NCI-H1694 (cell line): ENCODE measurements around the gene ARHGAP33.
"Not testable (repeated sequence)": the region's sequence is repeated elsewhere in the genome, so short reads cannot be mapped to it uniquely, and the experiment has no call there.

Source experiments
- DNase-seq: peaks from one replicate; lab custom pipeline; 2025; lab: John Stamatoyannopoulos, UW

ARHGAP33 gene

DNA sequence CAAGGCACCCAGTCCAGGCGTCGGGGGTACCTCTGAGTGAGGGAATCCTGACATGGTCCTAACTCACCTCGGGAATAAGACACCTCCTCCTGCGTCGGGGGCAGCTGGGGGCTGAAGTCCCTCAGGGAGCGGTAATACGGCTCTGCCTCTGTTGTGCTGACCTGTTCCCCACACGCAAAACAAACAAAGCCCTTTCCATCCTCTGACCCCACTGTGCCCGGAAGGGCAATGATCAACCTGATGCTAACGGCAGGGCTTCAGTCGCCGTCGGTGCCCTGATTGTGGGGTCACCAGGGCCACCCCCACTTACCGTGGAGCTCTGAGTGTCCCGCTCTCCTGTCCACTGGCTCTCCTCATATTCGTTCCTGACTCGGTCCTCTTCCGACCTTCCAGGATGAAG is 55.6 kb downstream of the ARHGAP33 start:
- DNase-seq, result no peak

DNA sequence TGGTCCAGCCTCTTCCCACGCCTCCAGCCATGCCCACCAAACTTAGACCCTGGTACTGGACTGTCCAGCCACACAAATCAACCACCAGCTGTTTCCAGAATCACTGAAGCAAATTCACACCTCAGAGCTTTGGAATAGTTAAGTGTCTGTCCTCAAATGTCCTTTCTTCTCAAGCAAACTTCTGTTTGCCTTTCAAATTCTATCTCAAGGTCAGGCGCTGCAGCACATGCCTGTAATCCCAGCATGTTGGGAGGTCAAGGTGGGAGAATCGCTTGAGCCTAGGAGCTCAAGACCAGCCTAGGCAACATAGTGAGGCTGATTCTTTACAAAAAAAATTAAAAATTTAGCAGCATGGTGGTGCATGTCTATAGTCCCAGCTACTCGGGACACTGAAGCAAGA is 56.7 kb downstream of the ARHGAP33 start:
- no peak for DNase-seq

DNA sequence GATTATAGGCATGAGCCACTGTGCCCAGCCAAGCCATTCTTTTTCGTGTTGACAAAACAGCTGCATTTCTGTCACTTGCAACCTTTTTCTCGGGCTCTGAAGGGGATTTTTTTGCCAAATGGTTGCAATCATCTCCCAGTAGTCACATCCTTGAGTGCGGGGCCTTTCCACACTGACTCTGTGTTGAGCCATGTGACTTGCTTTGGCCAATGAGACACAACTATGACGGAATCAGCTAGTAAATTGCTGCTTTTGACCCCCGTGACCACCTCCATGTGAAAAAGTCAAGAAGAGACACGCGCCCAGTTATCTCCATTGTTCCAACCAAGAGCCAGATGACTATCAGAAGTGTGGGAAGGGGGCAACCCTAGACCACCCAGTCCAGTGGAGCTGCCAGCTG is 58.6 kb downstream of the ARHGAP33 start:
- no peak for DNase-seq

DNA sequence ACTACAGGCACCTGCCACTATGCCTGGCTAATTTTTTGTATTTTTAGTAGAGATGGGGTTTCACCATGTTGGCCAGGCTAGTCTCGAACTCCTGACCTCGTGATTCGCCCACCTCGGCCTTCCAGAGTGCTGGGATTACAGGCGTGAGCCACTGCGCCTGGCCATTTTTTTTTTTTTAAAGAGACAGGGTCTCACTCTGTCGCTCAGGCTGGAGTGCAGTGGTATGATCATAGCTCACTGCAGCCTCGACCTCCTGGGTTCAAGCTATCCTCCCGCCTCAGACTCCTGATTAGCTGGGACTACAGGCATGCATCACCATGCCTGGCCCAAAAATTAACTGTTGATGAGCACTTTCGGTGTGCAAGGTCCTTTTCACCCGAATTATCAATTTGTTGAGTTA is 60.7 kb downstream of the ARHGAP33 start:
- DNase-seq, result not testable (repeated sequence)
